ENCODE measurements around the gene MIDN. TPM values are rescaled to one million over a fixed set of nuclear protein-coding genes. Genes with fewer than 3 reads are reported as not detected.
"Not testable (repeated sequence)": the region's sequence is repeated elsewhere in the genome, so short reads cannot be mapped to it uniquely, and the experiment has no call there.

Gene MIDN
- total RNA-seq, 1 donor from 2014 or later: 22.1 TPM

DNA sequence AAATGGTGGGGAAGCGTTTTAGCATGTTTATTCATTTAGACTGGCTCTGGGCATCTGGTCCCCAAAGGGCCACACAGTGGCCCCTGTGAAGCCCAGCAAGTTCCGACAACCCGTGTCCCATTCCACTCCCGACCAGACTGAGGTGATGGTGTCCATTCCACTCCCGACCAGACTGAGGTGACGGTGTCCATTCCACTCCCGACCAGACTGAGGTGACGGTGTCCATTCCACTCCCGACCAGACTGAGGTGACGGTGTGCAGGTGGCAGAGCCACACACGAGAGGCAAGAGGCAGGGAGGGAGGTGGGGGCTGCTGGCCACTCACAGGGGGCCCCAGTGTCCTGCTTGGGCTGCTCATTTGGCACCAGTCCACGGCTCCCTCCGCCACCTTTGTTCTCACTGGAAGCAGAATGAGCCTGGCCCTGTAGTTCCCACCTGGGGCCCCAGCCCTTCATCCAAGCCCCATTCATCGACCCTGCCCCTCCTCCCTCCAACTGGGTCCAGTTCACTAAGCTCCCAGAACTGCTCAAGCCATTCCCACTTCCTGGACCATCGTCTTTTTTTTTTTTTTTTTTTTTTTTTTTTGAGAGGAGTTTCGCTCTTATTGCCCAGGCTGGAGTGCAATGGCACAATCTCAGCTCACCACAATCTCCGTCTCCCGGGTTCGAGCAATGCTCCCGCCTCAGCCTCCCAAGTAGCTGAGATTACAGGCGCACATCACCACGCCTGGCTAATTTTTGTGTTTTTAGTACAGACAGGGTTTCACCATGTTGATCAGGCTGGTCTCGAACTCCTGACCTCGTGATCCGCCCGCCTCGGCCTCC is 1.9 kb upstream of the MIDN start:
- DNase-seq: not testable (repeated sequence)

DNA sequence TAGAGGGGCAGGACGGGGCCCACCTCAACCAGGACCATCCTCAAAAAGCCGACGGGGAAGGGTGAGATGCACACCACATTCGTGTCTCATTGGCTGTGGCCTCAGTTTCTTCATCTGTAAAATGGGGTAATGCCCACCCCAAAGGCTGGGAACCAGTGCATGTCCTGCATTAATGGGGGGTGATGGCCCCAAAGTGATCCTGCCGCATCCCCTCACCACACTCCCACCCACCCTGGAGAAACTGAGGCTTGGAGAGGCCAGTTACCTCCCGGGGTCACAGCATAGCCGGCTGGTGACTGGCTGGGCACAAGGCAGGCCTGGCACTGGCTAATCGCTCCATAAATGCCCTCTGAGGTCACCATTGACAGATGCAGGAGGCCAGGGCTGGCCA is 640 bp upstream of the MIDN start:
- DNase-seq: no peak

DNA sequence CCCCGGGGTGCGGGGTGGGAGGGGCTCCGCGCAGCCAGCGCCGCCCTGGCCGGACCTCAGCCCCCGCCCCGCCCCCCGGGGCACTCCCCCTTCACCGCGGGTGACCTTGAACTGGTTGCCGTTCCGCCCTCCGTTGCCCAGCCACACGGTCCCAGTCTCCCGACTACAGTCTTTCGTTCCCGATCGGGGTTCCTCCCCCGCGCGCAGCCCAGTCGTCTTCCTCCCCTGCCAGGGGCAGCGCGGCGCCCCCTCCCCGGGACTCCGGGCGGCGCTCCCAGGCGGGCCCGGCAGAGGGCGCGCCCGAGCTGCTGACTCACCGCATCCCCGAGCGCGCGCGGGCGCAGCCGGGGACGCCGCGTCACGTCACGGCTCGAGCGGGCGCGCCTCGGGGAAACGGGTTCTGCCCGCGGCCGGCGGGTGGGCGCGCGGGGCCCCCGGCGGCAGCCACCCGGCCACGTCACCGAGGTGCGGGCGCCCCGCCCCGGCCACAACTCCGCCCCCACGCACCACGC is 459 bp downstream of the MIDN start:
- peak; percentile 82 for DNase-seq

DNA sequence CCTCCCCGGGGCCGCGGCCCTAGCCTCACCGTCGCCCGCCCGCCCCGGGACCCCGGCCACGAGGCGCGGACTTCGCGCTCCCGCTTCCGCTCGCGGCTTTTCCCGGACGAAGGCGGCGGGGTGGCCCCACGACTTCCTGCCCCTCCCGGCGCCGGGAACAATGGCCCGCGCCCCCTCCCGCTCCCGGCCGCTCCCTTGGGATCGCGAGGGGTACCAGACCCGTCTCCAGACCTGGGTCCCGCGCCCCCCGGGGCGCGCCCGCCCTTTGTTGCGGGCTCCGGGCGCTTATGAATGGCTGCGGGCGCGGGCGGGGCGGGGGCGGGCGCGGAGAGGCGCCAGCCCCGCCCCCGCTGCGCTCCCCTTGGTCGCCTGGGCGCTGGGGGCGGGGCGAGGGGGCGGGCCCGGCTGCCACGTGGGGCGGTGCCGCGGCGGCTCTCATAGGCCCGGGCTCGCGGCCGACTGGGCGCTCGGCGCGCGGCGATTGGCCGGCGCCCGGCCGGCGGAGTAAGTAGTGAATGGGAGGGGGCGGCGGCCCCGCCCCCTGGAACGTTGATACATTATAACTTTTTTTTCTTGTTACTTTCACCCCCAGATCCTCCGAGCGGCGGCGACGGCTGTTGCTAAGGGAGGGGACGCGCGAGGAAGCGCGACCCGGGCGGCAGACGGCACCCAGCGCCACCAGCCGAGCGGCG is 1.1 kb downstream of the MIDN start:
- DNase-seq: peak; percentile 96

DNA sequence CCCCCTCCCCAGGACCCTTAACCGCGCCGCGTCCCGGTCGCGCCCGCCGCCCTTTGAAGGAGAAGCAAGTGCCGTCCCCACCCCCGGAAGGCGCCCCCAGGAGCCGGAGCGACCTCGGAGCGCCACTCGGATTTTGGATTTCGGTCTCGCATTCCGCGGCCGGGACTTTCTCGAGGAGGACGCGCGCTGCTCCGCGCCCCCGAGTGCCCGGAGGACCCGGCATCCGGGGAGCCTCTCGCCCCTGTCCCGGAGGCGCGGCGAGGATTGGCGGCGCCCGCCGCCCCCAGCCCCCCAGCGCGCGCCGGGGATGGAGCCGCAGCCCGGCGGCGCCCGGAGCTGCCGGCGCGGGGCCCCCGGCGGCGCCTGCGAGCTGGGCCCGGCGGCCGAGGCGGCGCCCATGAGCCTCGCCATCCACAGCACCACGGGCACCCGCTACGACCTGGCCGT is 1.6 kb downstream of the MIDN start:
- DNase-seq: no peak

DNA sequence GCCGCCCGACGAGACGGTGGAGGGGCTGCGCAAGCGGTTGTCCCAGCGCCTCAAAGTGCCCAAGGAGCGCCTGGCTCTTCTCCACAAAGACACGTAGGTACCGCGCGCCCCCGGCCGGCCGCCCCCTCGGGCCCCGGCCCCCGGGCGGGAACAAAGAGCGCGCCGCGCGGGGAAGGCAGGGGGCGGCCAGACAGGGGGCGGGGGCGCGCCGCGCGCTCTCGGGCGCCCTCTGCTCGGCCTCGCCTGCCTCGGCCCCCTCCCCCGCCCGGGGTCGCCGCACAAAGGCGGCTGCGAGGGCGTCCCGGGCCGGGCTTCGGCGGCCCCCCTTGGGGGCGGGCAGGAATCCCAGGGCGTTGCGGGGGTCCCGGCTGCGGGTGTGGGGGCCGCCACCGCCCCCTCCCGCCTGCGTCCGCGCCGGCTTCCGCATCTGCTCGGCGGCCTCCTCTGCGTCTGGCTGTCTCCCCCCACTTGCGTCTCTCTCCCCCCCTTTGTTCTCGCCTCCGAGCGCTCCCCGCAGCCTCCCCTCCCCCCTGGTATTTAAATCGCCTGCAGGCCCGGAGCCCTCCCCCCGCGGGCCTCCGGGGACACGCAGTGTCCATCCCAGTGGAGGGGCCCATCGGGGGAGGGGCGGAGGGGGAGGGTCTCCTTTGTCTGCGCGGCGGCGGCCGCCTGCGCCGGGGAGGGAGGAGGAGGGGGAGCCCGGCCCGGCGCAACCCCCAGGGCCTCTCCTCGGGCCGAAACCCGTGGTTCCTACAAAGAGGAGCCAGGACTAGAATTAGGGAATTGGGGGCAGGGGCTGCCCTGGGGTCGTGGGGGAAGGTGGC is 2.3 kb downstream of the MIDN start:
- peak; percentile 65 for DNase-seq

DNA sequence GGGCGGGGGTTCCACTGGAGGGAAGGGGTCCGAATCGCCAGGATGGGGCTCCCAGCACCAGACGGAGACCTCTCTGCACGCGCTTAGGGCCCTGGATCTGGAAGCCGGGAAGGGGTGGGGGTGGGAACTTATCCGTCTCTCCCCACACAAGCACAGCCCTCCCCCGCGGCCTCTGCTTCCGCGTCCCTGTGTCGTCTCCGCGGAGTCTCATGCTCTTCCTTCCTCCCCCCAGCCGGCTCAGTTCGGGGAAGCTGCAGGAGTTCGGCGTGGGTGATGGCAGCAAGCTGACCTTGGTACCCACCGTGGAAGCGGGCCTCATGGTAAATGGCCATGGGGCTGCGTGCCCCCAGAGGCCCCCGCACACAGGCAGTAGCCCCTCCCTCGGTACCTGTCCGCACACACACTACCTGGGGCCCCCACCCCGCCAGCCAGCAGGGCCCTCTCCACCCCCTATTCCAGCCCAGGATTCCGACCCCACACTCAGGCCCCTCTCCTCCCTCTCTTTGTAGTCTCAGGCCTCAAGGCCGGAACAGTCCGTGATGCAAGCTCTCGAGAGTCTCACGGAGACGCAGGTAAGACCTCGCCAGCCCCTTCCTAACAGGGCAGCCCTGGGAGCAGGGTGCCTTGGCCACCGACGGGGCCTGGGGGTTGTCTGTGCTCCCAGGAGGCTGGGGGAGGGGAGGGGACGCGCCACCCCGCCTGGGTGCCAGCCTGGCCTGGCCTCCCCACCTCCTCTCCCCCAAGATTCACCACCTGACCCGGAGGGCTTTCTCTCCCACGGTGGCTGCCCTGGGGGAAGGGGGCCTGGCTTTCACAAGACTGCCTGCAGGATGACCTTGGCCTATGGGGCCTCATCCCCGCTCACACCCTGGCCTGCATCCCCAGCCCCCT is 3.2 kb downstream of the MIDN start:
- DNase-seq: peak; percentile 77

DNA sequence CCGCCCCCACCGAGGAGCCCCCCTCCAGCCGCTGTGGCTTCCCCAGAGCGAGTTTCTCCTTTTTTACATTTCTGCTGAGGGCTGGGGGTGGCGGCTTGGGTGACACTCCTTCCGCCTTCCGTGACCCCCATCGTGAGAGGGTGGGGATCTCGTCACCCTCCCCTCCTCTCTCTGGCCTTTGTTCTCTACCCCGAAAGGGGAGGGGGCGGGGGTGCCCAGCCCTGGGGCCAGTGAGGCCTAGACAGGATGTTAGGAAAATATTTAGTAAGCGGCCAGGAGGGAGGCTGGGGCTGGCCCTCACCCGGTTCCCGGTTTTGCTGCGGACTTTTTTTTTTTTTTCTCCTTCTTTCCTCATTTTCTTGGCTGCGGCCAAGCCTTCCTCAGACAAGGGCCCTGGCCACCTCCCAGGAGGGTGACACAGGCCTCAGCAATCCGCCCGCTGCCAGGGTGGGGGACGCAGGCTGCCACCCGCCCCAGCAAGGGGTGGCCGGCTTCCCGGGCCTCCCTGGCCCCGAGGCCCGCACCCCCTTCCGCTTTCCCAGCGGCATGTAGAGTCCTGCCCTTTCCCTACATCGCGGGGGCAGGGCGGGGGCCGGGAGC is 3.9 kb downstream of the MIDN start:
- peak; percentile 86 for DNase-seq

DNA sequence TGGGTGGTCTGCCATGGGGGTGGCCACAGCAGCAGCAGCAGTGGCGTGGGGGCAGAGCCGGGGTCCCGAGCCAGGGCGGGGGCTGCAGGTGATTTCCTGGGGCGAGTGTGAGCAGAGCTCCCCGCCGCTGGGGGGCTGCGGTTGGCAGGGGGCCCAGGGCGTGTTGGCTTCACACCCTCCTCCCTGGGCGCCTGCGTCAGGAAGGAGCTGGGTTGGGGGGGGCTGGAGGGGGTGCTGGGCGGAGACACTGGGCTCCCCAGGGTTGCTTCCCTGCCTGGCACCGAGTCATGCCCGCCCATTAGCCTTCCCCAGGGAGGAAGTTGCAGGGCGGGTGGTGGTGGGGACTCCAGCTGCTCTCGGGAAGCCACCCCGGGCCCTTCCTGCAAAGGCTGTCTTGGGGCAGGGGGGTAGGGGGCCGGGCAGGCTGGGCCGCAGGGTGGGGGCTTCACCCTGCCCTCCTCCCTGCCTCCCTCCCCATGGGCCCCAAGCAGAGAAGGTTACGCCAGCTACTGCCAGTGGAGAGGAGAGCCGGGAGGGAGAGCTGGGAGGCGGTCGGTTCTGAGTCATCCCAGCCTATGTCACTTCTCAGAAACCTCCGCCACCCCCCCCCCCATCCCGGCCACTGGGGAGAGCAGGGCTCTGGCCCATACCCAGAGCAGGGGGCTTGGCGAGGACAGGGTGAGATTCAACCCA is 4.6 kb downstream of the MIDN start:
- DNase-seq: peak; percentile 89

DNA sequence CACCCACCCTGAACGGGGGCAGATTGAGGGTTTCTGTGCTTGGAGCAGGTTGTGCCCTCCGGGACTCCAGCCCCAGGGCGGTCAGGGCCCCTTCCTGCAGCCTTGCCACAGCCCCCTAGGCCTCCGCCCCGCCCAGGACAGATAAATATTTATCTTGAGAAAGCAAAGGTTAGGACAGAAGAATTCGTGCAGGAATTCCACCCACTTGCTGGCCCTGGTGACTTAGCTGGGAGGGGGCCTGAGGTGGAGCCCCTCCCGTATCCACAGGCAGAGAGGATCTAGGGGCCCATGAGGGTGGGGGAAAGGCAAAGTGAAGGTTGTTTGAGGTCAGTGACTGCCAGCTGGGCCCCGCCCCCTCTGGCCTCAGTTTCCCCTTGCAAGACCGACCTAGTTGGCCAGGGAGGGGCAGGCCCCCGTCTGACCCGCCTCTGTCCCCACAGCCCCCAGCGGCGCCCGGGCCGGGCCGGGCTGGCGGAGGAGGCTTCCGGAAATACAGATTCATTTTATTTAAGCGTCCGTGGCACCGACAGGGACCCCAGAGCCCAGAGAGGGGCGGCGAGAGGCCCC is 5.2 kb downstream of the MIDN start:
- no peak for DNase-seq

DNA sequence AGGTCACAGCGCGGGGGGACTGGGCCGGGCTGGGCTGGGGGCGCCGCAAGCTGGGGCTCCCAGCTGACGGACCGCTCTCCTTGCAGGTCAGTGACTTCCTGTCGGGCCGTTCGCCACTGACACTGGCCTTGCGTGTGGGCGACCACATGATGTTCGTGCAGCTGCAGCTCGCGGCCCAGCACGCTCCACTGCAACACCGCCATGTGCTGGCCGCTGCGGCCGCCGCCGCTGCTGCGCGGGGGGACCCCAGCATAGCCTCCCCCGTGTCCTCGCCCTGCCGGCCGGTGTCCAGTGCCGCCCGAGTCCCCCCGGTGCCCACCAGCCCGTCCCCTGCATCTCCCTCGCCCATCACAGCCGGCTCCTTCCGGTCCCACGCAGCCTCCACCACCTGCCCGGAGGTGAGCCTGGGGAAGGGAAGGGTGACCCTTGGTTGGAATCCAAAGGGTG is 5.7 kb downstream of the MIDN start:
- no peak for DNase-seq

DNA sequence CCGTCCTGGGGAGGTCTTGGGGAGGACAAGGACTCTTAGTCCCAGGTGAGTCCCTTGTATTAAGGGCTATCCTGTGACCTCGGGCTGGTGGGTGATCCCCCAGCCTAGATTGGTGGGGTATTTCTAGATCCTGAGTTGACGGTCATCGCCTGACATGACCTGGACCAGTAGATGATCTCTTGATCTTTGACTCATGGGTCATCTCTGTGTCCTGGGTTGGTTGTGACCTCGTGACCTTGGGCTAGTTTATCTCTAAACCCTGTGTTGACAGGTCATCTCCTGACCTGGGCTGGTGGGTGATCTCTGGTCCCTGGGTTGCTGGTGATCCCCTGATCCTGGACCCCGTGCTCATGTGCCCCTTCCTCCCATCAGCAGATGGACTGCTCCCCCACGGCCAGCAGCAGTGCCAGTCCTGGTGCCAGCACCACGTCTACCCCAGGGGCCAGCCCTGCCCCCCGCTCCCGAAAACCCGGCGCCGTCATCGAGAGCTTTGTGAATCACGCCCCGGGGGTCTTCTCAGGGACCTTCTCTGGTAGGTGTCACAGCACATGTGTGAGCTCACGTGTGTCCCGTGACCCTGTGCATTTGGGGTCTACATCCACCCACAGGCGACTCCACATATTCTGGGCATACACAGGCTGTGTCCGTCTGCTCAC is 6.3 kb downstream of the MIDN start:
- DNase-seq: no peak

DNA sequence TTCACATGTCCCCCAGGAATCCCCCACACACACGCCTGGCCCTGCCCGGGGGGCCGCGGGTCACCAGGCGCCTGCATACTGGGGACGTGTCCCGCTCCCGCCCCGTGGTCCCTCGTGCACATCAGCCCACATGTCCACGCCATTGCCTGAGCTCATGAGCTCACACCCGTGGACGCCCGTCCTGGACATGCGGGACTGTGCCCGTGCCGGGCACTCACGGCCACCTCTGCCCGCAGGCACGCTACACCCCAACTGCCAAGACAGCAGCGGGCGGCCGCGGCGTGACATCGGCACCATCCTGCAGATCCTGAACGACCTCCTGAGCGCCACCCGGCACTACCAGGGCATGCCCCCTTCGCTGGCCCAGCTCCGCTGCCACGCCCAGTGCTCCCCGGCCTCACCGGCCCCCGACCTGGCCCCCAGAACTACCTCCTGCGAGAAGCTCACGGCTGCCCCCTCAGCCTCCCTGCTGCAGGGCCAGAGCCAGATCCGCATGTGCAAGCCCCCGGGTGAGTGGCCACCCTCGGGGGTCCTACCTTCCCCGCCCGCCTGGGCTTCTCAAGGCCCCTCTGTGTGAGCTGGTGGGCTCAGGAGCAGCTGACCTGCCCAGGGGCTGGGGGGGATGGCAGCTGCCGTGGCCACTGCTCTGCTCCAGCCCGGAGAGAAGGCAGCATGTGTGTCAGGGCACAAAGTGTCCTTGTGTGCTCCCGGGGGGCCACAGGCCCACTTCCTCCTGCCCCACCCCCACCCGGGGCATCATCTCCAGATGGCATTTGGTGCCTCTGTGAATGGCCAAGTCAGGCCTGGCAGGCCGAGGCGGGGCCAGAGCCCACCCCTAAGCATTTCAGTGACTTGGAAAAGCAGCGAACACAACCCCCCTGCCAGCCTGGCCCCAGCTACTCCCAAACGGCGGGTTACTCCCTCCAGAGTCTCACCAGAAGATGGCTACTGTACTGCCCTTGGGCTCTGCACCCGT is 7.1 kb downstream of the MIDN start:
- DNase-seq: no peak

DNA sequence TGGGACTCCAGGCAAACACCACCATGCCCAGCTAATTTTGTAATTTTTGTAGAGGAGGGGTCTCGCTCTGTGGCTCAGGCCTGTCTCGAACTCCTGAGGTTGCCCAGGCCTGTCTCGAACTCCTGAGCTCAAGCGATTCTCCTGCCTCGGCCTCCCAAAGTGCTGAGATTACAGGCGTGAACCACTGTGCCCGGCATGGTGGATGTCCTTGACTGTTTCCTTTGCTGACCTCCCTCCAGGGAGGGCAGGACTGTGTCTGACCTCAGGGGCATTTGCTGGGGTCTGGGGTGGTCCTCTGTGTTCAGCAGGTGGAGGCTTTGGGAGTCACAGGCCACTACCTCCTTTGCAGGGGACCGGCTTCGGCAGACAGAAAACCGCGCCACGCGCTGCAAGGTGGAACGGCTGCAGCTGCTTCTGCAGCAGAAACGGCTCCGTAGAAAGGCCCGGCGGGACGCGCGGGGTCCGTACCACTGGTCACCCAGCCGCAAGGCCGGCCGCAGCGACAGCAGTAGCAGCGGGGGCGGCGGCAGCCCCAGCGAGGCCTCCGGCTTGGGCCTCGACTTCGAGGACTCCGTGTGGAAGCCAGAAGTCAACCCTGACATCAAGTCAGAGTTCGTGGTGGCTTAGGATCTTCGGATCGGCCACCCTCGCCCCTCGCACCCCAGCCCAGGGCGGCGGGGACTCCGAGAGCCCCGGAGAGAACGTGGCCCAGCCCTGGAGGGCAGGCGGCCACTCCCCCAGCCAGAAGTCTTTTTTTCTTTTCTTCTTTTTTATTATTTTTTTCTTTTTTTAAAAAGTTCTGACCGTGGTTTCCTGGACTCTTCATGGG is 8.5 kb downstream of the MIDN start:
- no peak for DNase-seq

DNA sequence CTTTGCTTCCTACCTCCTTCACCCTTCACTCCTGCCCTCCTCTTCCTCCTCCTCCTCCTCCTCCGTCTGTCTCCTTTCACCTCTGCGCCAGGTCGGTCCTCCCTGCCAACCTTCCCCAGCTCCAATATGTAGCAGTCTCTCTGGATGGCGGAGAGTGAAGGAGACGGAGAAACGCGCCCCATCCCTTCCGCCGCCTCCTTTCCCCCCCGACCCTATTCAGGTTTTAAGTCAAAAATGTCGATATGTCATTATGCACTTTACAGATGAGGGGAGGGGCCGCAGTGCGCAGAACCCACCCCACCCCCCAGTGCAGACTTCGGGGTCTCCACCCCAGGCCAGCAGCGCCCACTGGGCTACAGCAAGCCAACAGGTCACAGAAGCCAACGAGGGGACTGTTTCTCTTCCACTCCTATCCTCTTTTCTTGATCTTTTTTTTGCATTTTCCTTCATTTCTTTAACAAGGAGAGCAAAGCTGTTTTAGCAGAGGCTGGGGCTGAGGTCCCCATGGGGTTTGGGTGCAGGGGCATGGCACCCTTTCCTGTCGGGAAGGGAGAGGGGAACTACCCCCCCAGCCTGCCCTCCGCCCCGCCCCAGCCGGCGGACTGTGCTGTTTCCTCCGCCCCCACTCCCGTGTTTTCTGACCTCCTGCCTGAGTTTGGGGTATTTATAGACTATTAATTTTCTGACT is 9.2 kb downstream of the MIDN start:
- no peak for DNase-seq

DNA sequence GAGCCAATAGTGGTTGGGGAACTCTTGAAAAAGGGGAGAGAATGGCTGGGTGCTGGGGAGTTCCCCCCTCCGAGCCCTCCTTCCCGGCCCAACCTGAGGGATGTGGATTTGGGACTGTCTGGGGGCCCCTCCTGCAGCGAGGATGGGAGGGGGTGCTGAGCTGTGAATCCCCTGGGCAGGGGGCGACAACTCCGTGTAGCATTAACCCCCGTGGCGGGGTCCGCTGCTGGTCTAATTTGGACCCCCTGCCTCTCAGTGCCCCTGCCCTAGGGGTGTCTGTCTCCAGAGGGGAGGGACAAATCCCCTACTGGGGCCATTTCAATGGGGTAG is 9.7 kb downstream of the MIDN start:
- DNase-seq: no peak

DNA sequence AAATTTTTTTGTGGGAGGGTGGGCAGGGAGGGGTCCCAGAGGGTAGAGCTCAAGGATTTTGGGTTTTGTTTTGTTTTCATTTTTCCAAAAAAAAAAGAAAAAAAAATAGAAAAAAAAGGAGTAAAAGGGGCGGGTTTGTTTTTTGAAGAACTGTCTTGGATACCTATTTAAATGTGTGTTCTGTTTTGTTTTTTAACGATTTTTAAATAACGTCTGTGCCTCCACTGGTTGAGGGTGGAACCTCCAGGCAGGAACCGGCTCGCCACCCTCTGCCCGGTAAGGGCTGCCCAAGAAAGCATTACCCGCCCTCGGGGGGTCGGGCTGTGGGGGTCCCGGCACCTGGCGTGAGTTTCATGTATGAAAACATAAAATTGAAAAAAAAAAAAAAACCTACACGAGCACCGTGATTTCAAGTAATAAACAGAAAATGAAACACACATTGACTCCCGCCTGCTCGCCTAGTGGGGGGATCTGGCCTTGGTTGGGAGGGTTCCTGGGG is 10.4 kb downstream of the MIDN start:
- DNase-seq: no peak
